Transverse colon (tissue), 3 donors: ENCODE data around the gene HPSE2.

Experiments used
- POLR2A ChIP-seq: fragments of 450-650 bp; IDR thresholded peaks from one replicate; pipeline ENCODE4 v1.6.1; 2016; ENCODE audit warnings: antibody characterized with exemption, mild to moderate bottlenecking, moderate library complexity
- TF ChIP-seq, protein P1 (sequence below), 5 experiments: fragments of 200-600 bp in 3 of 5; fragments of 450-650 bp in 2 of 5; sonication (generic) in 3 of 5; IDR thresholded peaks; 1 replicate in 2 of 5; 2 replicates in 3 of 5; pipeline ENCODE4 v1.5.1; 2016 to 2017; ENCODE audit warnings: antibody characterized with exemption in 5 of 5, inconsistent platforms in 3 of 5, mild to moderate bottlenecking in 2 of 5, moderate library complexity in 1 of 5

DNA sequence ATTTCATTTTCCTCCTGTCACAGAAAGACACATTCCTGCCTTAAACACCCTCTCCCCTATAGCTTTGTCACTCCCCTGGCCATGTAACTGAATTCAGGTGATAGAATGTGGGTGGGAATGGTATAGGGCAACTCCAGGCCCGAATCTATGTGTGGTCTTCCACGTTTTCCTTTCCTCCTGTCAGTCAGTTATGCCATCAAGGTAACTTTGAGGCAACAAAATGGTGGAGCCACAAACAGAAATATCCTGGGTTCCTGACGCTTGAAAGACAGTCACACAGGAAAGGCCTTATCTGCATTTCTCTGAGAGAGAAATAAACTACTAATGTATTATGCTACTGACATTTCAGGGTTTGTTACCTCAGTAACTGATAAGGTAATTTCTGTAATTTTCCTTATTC is 326.8 kb downstream of the HPSE2 start:
- TF ChIP-seq, protein P1, sequence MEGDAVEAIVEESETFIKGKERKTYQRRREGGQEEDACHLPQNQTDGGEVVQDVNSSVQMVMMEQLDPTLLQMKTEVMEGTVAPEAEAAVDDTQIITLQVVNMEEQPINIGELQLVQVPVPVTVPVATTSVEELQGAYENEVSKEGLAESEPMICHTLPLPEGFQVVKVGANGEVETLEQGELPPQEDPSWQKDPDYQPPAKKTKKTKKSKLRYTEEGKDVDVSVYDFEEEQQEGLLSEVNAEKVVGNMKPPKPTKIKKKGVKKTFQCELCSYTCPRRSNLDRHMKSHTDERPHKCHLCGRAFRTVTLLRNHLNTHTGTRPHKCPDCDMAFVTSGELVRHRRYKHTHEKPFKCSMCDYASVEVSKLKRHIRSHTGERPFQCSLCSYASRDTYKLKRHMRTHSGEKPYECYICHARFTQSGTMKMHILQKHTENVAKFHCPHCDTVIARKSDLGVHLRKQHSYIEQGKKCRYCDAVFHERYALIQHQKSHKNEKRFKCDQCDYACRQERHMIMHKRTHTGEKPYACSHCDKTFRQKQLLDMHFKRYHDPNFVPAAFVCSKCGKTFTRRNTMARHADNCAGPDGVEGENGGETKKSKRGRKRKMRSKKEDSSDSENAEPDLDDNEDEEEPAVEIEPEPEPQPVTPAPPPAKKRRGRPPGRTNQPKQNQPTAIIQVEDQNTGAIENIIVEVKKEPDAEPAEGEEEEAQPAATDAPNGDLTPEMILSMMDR (IDR thresholded peaks at IDR 0.05): no peak
- TF ChIP-seq POLR2A: no peak
